GM18505 (cell line): ENCODE results near the gene C10orf105.

Experiments
- ATAC-seq: cut with Tn5 transposase; IDR thresholded peaks from one replicate; pipeline ENCODE4 v1.9.1; 2021; ENCODE audit not compliant: unreplicated experiment
- POLR2A ChIP-seq: IDR thresholded peaks from 4 replicates; pipeline ENCODE4 v1.6.1; 2011; ENCODE audit warnings: borderline replicate concordance; ENCODE audit not compliant: insufficient read depth, insufficient read length; ENCODE audit errors: extremely low read depth

C10orf105 gene

GRCh38 chr10:71739358-71739900 lies 19.9 kb upstream of the C10orf105 start:
- no peak for TF ChIP-seq POLR2A
- no peak for ATAC-seq

GRCh38 chr10:71737834-71738197 lies 18.2 kb upstream of the C10orf105 start:
- ATAC-seq: no peak
- TF ChIP-seq POLR2A: no peak

- TF ChIP-seq POLR2A: no peak
- ATAC-seq: no peak
These were observed 17.6 kb upstream of the C10orf105 start for GRCh38 chr10:71737001-71737833.

- no peak for ATAC-seq
- no peak for TF ChIP-seq POLR2A
These were observed 17.0 kb upstream of the C10orf105 start for GRCh38 chr10:71736570-71736952.

GRCh38 chr10:71735709-71736569 lies 16.4 kb upstream of the C10orf105 start:
- ATAC-seq: no peak
- TF ChIP-seq POLR2A: no peak

DNA sequence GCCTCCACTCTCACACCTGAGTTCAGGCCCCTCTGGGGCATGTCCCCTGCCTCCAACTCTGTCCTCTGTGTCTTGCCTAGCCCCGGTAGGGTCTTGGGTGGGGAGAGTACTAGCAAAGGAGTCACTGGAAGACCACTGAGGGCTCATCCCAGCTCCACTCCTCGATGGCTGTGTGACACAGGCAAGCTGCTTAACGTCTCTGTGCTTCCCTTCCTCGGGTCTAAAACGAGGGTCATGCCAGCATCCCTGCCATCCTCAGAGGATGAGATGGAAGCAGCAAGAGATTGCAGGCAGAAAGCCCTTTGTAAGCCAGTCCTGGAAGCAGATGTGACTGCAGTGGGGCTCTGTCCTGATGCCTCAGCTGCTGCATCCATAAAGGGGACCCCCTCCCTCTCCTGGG lies 15.2 kb upstream of the C10orf105 start:
- ATAC-seq: no peak
- no peak for TF ChIP-seq POLR2A

- no peak for TF ChIP-seq POLR2A
- no peak for ATAC-seq
These were observed 12.2 kb upstream of the C10orf105 start for GRCh38 chr10:71731791-71732190.

GRCh38 chr10:71729161-71729636 lies 9.6 kb upstream of the C10orf105 start:
- no peak for ATAC-seq
- no peak for TF ChIP-seq POLR2A

DNA sequence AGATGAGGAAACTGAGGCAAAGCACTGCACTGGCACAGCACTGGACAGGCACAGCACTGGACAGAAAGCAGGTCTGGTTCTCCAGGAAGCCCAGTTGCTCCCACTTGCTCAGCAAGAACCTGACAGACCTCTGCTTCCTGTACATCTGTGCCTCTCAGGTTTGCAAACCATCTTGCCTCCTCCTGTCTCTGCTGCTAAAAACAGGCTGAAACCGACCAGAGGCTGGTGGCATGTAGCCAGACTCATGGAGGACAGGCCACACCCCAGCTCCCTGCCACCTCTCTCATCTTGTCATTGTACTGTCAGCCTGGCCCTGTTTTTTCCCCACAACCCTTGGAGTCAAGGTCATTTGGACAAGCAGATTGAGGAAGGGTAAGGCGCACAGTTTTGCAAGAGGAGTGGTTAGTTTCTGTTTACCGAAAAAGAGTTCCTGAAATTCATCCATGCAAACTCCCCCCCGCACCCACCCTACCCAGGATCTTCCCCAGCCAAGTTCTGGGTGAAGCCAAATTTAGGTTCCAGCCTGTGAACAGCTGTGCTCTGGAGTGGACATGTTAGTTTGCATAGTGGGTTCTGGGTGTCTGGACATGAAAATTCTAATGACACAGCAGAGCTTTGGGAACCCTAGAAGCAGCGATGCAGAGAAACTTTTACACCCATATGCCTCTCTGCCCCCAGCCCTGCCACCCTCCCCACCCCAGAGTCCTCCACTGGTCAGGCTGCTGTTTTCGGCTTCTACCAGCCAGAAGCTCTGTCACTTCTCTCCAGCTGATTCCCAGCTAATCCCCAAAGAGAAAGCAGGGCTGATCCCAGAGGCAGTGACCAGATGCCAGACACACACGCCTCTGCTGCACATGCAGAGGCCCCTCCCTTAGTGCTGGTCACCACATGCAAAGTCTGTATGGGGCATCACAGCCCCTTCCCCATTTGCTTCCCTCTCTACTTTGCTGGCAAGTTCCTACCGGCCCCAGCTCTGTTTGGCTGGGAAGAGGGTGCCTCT lies 8.5 kb upstream of the C10orf105 start:
- peak; percentile 54 for ATAC-seq
- TF ChIP-seq POLR2A: peak; percentile 58

DNA sequence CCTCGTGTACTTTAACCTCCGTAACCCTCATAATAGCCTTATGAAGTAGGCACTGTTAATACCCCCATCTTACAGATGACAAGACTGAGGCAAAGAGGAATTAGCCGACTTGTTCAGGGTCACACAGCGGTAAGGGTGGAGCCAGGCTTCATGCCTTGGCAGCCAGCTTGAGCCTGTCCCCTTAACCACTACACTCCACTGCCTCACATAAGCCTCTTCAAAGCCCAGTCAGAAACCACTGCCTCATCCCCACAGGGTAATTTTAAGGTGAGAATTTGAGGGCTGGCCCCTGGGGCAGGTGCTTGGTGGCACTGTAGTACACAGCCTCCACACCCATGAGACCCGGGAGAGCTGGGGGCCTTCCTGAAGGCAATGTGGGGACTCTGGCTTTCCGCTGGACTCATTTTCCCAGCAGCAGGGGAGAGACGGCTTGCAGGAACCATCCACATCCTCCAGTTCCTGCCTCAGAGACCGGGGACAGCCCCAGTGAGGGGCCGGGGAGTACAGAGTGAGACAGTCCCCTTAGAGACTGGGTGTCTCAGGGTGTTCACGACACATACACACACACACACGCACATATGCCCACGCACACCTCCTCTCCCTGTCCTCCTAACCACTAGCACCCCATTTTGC lies 7.6 kb upstream of the C10orf105 start:
- peak; percentile 47 for ATAC-seq
- TF ChIP-seq POLR2A: peak; percentile 29

GRCh38 chr10:71726580-71727104 lies 7.1 kb upstream of the C10orf105 start:
- no peak for ATAC-seq
- no peak for TF ChIP-seq POLR2A
